ENCODE data around the gene ZC3H4. TPM values are rescaled to one million over a fixed set of nuclear protein-coding genes. Genes with fewer than 3 reads are reported as not detected.
"Not testable (repeated sequence)": the region's sequence is repeated elsewhere in the genome, so short reads cannot be mapped to it uniquely, and the experiment has no call there.

ZC3H4 gene
- polyA plus RNA-seq, 1 donor from 2014 or later: 3.5 TPM

DNA sequence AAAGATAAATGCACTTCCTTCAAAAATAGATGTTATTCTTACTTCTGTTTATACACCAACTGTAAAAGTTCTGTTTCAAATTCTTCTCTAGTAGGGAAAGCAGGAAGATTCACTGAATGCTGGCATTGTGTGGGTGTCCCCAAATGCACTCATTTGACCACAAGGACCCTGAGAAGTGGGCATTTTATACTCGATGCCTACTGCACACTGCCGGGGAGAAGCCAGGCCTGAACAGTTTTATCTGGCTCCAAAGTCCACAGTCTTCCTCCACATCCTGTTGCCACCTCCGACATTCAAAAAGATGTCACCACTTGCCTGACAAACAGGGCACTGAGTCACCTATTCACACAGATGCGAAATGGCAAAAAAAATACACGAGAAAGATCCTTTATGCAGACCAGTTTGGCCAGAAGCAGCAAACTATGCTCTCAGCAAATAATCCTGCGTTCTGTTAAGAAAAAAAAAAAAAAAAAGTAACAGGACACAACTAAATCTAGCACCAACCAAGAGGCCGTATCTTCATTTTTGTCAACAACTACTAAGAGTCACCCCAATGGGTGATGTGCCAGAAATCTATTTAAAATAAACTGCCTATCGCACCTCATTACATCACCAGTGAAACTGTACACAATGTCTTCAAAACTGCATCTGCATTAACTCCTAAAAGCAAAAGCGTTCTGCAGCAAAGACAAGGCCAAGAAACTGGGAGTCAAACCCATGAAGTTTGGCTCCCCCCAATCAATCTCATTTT, 6.2 kb downstream of the ZC3H4 start:
- no peaks in the 10 kb centered on the region for H3K9me3 Mint-ChIP-seq
- peaks cover 37 to 48% (median 47%) of the 10 kb centered on the region in 3 donors for H3K4me1 Mint-ChIP-seq
- H3K4me3 Mint-ChIP-seq: peak overlapping the region in 3 of 4 donors; percentile 18 to 97 (median 88)
- H3K27me3 Mint-ChIP-seq: no peaks in the 10 kb centered on the region
- H3K36me3 Mint-ChIP-seq: peaks cover 5% of the 10 kb centered on the region
- H3K27ac Mint-ChIP-seq: peak overlapping the region; percentile 24 to 99 (median 80)

DNA sequence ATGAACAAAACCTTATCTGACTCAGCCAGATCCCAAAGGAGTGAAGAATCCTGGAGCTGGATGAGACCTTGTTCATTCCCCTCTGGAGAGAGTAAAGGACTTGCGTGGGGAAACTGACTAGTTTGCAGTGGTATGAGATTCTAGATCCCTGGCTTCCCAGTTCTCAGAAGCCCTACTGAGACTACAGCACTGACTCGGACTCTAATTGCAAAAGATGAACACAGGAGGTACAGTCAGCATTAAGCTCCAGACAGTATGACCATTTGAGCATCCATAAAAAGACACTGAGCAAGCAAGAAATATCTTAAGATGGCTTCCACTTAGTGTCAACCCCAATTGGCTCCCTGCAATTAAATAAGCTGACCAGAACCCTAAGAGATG, 6.8 kb downstream of the ZC3H4 start:
- H3K27me3 Mint-ChIP-seq: no peaks in the 10 kb centered on the region

DNA sequence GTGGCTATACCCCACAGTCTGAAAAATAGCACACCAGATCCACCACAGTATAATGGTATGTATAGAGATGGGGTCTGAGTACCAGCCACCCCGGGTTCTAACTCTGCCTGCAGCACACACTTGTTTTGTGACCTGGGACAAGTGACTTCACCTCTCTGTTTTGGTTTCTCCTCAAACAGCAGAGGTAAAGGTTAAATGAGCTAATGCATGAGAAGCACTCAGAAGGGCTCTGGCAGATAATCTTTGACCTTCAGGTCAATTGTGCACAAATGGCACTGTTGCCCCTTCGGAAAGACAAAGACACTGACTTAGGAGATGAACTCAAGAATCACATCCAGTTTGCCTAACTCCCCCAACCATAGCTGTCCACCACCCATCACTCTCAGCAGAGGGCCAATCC, 7.7 kb downstream of the ZC3H4 start:
- Mint-ChIP-seq H3K4me1 (peaks cover 37 to 52% (median 47%) of the 10 kb centered on the region in 3 donors), H3K27ac (peak overlapping the region in 2 of 3 donors; percentile 77 to 99), H3K9me3 (no peaks in the 10 kb centered on the region), H3K36me3 (peaks cover 5% of the 10 kb centered on the region), H3K4me3 (no peak overlapping the region), H3K27me3 (no peaks in the 10 kb centered on the region)

More for the DNA sequence above, 6.8 kb downstream of the ZC3H4 start:
- Mint-ChIP-seq H3K9me3 (no peaks in the 10 kb centered on the region), H3K36me3 (peaks cover 5% of the 10 kb centered on the region), H3K4me1 (peaks cover 37 to 52% (median 47%) of the 10 kb centered on the region in 3 donors), H3K27ac (peak overlapping the region; percentile 24 to 99 (median 80)), H3K4me3 (no peak overlapping the region)

DNA sequence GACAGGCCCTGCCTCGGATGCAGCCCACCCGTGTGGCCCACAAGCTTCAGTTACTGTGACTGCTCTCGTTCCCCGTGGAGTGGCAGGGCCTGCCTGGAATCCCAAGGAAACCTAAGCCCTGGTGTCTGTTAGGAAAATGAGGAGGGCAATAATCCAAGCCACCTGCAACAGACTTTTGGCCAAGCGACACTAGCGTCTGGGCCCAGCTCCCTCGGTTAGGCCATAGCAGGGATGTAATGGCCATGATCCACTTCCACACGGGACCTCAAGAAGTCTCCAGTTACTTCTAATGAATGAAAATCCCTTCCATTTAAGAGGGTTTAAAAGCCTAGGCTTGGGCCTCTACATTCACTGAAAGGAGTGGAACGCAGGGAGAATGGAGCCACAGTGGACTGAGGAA, 8.9 kb downstream of the ZC3H4 start:
- H3K27me3 Mint-ChIP-seq: no peaks in the 10 kb centered on the region
- peaks cover 37 to 54% (median 40%) of the 10 kb centered on the region in 3 donors for H3K4me1 Mint-ChIP-seq
- no peak overlapping the region for H3K4me3 Mint-ChIP-seq
- no peak overlapping the region for H3K27ac Mint-ChIP-seq
- H3K9me3 Mint-ChIP-seq: no peaks in the 10 kb centered on the region
- H3K36me3 Mint-ChIP-seq: peaks cover 4% of the 10 kb centered on the region

DNA sequence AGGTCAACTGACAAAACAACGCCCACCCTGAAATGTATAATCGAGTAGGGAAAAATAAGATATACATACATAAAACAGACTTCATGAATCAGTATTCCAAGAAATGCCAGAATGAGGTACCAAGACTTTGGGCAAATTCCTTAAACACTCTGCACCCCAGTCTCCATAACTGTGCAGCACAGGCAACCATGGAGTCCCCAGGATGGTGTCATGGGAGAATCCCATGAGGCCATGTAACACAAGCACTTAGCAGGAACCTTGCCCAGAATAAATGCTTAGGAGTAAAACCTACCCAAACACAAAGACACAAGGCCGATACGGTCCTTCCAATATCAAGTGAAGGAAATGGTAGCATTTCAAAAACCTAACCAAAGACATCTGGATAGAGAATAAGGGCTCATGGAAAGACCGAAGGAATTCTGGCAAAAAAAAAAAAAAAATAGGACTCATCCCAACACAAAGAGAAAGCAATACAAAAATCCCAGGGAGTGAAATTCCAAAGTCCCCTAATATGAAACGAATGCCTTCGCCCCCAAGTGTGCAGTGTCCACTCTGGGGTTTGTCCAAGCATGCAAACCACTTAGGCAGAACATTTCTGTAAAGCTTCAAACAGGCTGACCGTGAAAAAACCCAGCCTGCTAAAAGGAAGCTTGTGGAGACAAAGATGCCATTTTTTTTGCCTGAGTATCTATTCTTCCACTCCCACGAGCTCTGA, 11.1 kb downstream of the ZC3H4 start:
- Mint-ChIP-seq H3K9me3 (no peaks in the 10 kb centered on the region), H3K27me3 (no peaks in the 10 kb centered on the region), H3K4me1 (peaks cover 23 to 38% (median 23%) of the 10 kb centered on the region in 3 donors), H3K4me3 (peak overlapping the region in 1 of 4 donors; percentile 9), H3K27ac (peak overlapping the region in 2 of 3 donors; percentile 80 to 89), H3K36me3 (peaks cover 4% of the 10 kb centered on the region)

DNA sequence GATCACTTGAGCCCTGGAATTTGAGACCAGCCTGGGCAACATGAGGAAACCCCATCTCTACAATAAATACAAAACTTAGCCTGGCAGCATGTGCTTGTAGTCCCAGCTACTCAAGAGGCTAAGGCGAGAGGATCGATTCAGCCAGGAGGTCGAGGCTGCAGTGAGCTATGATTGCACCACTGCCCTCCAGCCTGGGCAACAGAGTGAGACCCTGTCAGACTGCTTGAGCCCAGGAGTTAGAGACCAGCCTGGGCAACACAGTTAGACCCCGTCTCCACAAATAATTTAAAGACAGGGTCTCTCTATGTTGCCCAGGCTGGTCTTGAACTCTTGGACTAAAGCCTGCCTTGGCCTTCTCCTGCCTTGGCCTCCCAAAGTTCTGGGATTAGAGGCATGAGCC, 12.5 kb downstream of the ZC3H4 start:
- H3K27ac Mint-ChIP-seq, H3K9me3 Mint-ChIP-seq, H3K27me3 Mint-ChIP-seq, H3K4me3 Mint-ChIP-seq, H3K36me3 Mint-ChIP-seq: not testable (repeated sequence)
- peaks cover 16 to 31% (median 17%) of the 10 kb centered on the region in 3 donors for H3K4me1 Mint-ChIP-seq

DNA sequence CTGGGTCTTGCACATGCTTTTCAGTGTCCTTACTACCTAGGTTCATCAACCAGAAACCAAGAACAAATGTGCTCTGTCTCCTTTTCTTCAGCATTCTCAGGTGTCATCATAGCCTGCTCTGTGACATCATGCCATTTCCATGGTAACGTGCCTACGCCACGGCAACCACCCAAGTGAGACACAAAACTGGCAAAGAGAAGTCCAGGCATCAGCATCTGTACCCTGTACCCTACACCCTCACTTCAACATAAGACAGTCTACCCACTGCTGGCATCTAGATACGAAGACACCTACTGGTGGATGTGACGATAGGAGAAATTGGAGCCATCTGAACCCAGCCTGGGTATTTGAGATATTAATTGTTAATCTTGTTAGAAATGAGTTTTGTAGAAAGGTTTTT, 13.3 kb downstream of the ZC3H4 start:
- H3K27ac Mint-ChIP-seq: no peak overlapping the region

DNA sequence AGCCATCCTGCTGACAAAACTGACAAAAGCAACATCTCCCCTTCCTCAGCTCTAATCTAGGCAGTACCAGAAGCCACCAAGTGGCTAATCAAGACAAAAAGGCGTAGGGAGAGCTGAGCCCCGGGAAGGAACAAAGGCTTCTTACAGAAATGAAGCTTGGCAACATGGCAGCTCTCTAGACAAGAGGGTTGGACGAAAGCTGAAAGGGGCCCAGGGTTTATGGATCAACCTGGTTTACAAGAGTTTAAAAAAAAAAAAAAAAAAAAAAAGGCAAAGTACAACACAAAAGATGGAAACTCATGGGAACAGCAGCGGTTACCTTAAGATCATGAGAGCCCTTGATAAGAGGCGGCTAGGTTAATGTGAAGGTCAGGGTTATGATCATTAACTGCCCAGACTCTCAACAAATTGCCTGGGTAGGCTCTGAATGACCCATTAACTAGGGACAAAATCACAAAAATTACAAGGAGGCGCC, 14.0 kb downstream of the ZC3H4 start:
- Mint-ChIP-seq H3K27ac (no peak overlapping the region), H3K27me3 (no peaks in the 10 kb centered on the region), H3K36me3 (peaks cover 4% of the 10 kb centered on the region), H3K4me3 (no peak overlapping the region), H3K4me1 (peaks cover 20 to 32% (median 23%) of the 10 kb centered on the region in 3 donors), H3K9me3 (no peaks in the 10 kb centered on the region)

More for the DNA sequence above, 13.3 kb downstream of the ZC3H4 start:
- H3K4me1 Mint-ChIP-seq: peaks cover 19 to 28% (median 20%) of the 10 kb centered on the region in 3 donors
- H3K9me3 Mint-ChIP-seq: no peaks in the 10 kb centered on the region
- peaks cover 4% of the 10 kb centered on the region for H3K36me3 Mint-ChIP-seq
- no peak overlapping the region for H3K4me3 Mint-ChIP-seq
- no peaks in the 10 kb centered on the region for H3K27me3 Mint-ChIP-seq

DNA sequence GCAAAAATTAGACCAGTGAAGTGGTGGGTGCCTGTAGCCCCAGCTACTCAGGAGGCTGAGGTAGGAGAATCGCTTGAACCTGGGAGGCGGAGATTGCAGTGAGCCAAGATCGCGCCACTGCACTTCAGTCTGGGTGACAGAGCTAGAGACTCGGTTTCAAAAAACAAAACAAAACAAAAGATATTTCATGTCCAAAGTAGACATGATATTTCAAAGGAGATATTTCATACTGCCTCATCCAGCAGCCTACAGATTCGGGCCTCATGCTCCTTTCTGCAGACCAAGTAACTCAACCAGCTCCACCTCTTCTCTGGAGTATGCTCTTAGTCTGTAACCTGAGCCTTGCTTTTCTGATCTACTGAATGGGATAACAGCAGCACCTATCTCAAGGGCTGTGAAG, 15.0 kb downstream of the ZC3H4 start:
- peaks cover 25 to 41% (median 33%) of the 10 kb centered on the region in 3 donors for H3K4me1 Mint-ChIP-seq
- peaks cover 4% of the 10 kb centered on the region for H3K36me3 Mint-ChIP-seq
- no peaks in the 10 kb centered on the region for H3K9me3 Mint-ChIP-seq
- H3K27ac Mint-ChIP-seq: no peak overlapping the region
- no peaks in the 10 kb centered on the region for H3K27me3 Mint-ChIP-seq
- H3K4me3 Mint-ChIP-seq: no peak overlapping the region

DNA sequence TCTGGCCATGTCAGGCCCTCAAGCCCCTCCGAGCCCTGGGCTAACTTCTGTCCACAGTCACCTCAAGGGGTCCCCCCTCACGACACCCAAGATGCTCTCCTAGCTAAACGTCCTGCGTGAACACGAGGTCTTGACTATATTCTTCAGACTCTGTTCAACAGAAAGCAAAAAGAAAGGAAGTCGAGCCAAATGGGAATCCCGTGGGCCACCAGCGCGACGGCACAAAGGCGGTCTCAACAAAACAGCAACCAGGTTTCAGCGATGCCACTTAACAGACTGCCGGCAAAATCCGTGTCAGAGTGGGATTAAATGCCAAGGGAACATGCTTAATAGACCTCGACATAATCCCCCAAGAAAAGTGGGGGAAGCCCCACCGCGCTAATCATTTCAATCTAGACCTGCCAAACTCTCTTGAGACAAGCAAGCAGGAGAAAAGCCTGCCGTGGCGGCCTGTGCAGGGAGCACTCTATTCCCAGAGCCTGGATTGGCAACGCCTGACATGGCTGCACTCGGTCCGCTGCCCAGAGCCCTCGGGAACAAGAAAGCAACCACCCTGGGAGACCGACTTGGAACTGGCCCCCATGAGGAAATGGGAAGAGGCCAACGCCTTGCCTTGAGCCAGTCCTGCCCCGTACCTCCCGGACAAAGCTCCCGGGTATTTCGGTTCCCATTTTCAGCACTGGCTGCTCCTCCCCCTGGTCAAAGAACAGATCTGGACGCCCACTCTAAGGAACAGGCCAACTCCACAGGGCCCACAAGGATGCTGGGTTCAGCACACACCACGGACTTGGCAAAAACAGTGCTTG, 16.0 kb downstream of the ZC3H4 start:
- Mint-ChIP-seq H3K27me3 (no peaks in the 10 kb centered on the region), H3K27ac (peak overlapping the region in 1 of 3 donors; percentile 21), H3K9me3 (no peaks in the 10 kb centered on the region), H3K36me3 (peaks cover 4% of the 10 kb centered on the region), H3K4me3 (no peak overlapping the region), H3K4me1 (peaks cover 22 to 41% (median 34%) of the 10 kb centered on the region in 3 donors)

DNA sequence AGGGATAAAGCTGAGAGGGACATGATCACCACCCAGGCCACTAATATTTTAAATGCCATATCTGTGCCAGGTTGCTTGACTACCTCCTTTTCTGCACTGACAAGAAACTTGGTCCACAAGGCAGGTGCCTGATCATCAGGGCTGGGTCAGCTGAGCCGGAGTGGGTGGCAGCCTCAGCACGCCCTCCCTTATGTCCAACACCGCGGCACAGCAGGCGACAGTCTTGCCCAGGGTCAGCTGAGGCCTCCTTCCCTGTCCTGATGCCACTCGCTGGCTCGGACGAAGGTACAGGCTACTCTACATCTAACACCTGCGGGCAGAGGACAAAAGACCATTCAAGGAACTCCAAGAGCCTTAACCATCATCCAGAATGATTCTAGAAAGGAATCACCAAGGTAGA, 16.9 kb downstream of the ZC3H4 start:
- Mint-ChIP-seq H3K36me3 (peaks cover 4% of the 10 kb centered on the region), H3K27ac (peak overlapping the region; percentile 21 to 89 (median 86)), H3K4me3 (peak overlapping the region in 1 of 4 donors; percentile 31)

DNA sequence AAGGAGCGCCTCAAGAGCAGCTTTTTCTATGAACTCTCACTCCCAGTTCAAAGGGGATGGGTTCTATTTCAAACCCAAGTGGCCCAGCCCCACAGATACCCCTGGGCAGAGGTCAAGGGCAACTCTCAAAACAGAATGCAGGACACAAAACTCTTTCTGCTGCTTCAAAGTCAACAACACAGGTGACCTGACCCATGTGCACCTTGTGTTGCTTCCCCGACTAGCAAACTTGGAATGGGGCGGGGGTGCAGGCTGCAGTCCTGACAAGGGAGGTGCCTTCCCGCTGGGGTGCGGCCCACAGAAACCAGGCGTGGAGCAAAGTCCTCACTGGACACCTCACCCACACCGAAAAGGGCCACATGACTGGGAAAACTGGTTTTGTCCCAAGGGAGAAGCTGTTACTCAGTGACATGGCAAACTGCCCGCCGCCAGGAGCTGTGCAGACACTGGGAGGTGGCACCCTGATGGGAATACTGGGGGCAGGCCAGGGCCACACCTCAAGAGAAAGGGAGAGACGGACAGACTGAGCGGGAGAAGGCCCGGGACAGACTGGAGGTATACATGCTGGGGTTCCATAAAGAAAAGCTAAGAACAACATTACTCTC, 17.4 kb downstream of the ZC3H4 start:
- H3K36me3 Mint-ChIP-seq: peaks cover 4% of the 10 kb centered on the region
- H3K27ac Mint-ChIP-seq: peak overlapping the region in 2 of 3 donors; percentile 86 to 89
- no peaks in the 10 kb centered on the region for H3K9me3 Mint-ChIP-seq
- H3K27me3 Mint-ChIP-seq: no peaks in the 10 kb centered on the region
- peaks cover 23 to 35% (median 34%) of the 10 kb centered on the region in 3 donors for H3K4me1 Mint-ChIP-seq
- H3K4me3 Mint-ChIP-seq: peak overlapping the region in 2 of 4 donors; percentile 12 to 31

More for the DNA sequence above, 16.9 kb downstream of the ZC3H4 start:
- Mint-ChIP-seq H3K27me3 (no peaks in the 10 kb centered on the region), H3K4me1 (peaks cover 23 to 35% (median 34%) of the 10 kb centered on the region in 3 donors), H3K9me3 (no peaks in the 10 kb centered on the region)

DNA sequence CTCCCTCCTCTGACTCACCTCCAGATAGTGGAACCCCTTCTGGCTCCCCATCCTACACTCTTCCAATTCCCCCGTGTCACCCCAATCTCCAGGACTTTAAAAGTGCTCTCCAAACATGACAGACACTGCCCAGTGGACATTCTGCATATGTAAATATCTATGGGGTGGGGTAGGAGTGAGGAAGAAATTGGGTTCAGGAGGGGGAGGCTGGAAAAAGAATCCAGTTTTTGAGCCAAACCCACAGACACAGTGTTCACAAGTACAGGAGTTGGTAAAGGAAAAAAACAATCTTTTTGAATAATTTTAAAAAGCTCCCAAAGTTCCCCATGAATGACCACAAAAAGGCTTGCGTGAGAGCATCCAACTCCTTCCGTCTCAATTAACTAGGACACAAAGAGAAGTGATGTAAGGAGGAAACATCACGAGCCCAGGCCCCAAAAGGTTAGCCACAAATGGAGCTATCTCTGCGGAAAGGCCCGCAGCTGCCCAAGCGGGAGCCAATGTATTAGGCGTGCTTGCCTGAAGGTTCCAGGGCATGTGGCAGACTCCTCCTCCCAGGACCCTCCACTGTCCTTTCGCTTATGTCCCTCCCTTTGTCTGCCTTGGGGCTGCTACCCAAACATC, 18.0 kb downstream of the ZC3H4 start:
- H3K4me3 Mint-ChIP-seq: peak overlapping the region in 2 of 4 donors; percentile 32 to 57
- peak overlapping the region; percentile 72 to 92 (median 89) for H3K27ac Mint-ChIP-seq
- no peaks in the 10 kb centered on the region for H3K9me3 Mint-ChIP-seq
- peaks cover 4% of the 10 kb centered on the region for H3K36me3 Mint-ChIP-seq
- no peaks in the 10 kb centered on the region for H3K27me3 Mint-ChIP-seq
- peaks cover 25 to 35% (median 34%) of the 10 kb centered on the region in 3 donors for H3K4me1 Mint-ChIP-seq
